CD4-positive, alpha-beta T cell (primary cell): ENCODE results near the gene RPP40. TPM values are rescaled to one million over a fixed set of nuclear protein-coding genes. Genes with fewer than 3 reads are reported as not detected.

Experiments
- ATAC-seq: fragments of 200-7000 bp; cut with Tn5 transposase; one replicate; pipeline ENCODE4 v1.10.0; 2022; ENCODE audit warnings: mild to moderate bottlenecking; ENCODE audit not compliant: poor library complexity
- CTCF ChIA-PET: fragments of 350-600 bp; sonication (Branson Sonifier 250); formaldehyde crosslinking; loops from one replicate; lab custom pipeline; 2021; ENCODE audit warnings: antibody characterized with exemption, inconsistent platforms; lab: Charles Lee
- POLR2A ChIA-PET: fragments of 350-600 bp; sonication (Branson Sonifier 250); formaldehyde crosslinking; loops from one replicate; lab custom pipeline; 2021; ENCODE audit warnings: antibody characterized with exemption, inconsistent platforms; lab: Charles Lee
- DNase-seq, 14 experiments: peaks; one replicate each; pipeline ENCODE4 v3.0.0-alpha.2; 2013 to 2020; ENCODE audit warnings: mixed read lengths in 2 of 14
- H3K27ac ChIP-seq, 2 donors: one replicate each; pipeline versions ENCODE4 v1.5.1 to v1.7.0; 2013; ENCODE audit warnings: low read length in 2 of 2, low read depth in 1 of 2, mild to moderate bottlenecking in 1 of 2
- H3K27me3 ChIP-seq, 2 experiments: 1 replicate in 1 of 2; 2 replicates in 1 of 2; pipeline versions ENCODE4 v1.6.1 to v1.7.0; 2013; ENCODE audit warnings: low read length in 2 of 2, control low read depth in 1 of 2, mild to moderate bottlenecking in 1 of 2, moderate library complexity in 1 of 2; ENCODE audit not compliant: insufficient read depth in 2 of 2, control insufficient read depth in 1 of 2
- H3K36me3 ChIP-seq: one replicate; pipeline ENCODE4 v1.6.1; 2013; ENCODE audit warnings: low read length, control low read depth; ENCODE audit not compliant: insufficient read depth
- H3K4me1 ChIP-seq: one replicate; pipeline ENCODE4 v1.6.1; 2013; ENCODE audit warnings: low read length, control low read depth; ENCODE audit not compliant: insufficient read depth
- H3K4me3 ChIP-seq: one replicate; pipeline ENCODE4 v1.5.1; 2013; ENCODE audit warnings: mild to moderate bottlenecking, low read length, moderate library complexity
- H3K9me3 ChIP-seq, 2 experiments: 1 replicate in 1 of 2; 2 replicates in 1 of 2; pipeline versions ENCODE4 v1.6.1 to v1.7.0; 2013; ENCODE audit warnings: low read length in 2 of 2, mild to moderate bottlenecking in 2 of 2, control low read depth in 1 of 2, moderate library complexity in 1 of 2; ENCODE audit not compliant: control insufficient read depth in 1 of 2, insufficient read depth in 1 of 2
- H3K27ac Mint-ChIP-seq: one replicate; pipeline ENCODE4 v1.8.0; 2020; ENCODE audit warnings: mixed read lengths
- H3K27me3 Mint-ChIP-seq: one replicate; pipeline ENCODE4 v1.8.0; 2021; ENCODE audit warnings: mixed read lengths
- H3K36me3 Mint-ChIP-seq: one replicate; pipeline ENCODE4 v1.8.0; 2021; ENCODE audit warnings: low read depth, mixed read lengths
- H3K4me1 Mint-ChIP-seq: one replicate; pipeline ENCODE4 v1.8.0; 2021; ENCODE audit warnings: low read depth, mixed read lengths
- H3K4me3 Mint-ChIP-seq: one replicate; pipeline ENCODE4 v1.8.0; 2020; ENCODE audit warnings: mild to moderate bottlenecking, mixed read lengths
- H3K9me3 Mint-ChIP-seq: one replicate; pipeline ENCODE4 v1.8.0; 2020; ENCODE audit warnings: mixed read lengths
- CTCF ChIP-seq: fragments of 200-600 bp; IDR thresholded peaks from one replicate; pipeline ENCODE4 v1.8.0; 2022; ENCODE audit warnings: antibody characterized with exemption, mild to moderate bottlenecking
- intact Hi-C, 2 experiments: fragments of 100-400 bp; cut with DNase I in 1 of 2; cut with micrococcal nuclease in 1 of 2; formaldehyde crosslinking; loops; one replicate each; pipeline versions ENCODE4 v1.15.1 to v1.9.0; 2023 to 2025; cut with DNase I, micrococcal nuclease
- total RNA-seq, 174 experiments: library from RNA in 2 of 174; stranded (reverse) in 2 of 174; gene quantifications; one replicate each; pipeline ENCODE4 v1.2.3 and lab custom pipeline; 2021 to 2026

The RPP40 gene
- total RNA-seq, 2 experiments from 2014 or later = 0.36 to 0.69 TPM

GRCh38 chr6:5050009-5050408, 46.2 kb upstream of the RPP40 start:
- H3K4me1 Mint-ChIP-seq = no peaks in the 10 kb centered on the region
- H3K9me3 ChIP-seq = peaks cover 14 to 17% of the 10 kb centered on the region in 2 experiments
- H3K27ac Mint-ChIP-seq = no peak overlapping the region
- DNase-seq (no peak), ATAC-seq (no peak)
- H3K36me3 Mint-ChIP-seq = peaks cover 32% of the 10 kb centered on the region
- H3K9me3 Mint-ChIP-seq = peaks cover 13% of the 10 kb centered on the region
- no peak overlapping the region for H3K4me3 ChIP-seq
- no peaks in the 10 kb centered on the region for H3K4me1 ChIP-seq
- no peaks in the 10 kb centered on the region for H3K27me3 Mint-ChIP-seq
- H3K27ac ChIP-seq = no peak overlapping the region
- H3K4me3 Mint-ChIP-seq = no peak overlapping the region
- intact Hi-C loops = no loop called here
- H3K27me3 ChIP-seq = no peaks in the 10 kb centered on the region
- ChIA-PET POLR2A (no interaction called here), CTCF (interaction anchor here (0.6 kb wide), 1 partner anchor 28 kb away, joined by 3 read pairs; no protein-coding TSS in a partner anchor)
- no peak for TF ChIP-seq CTCF
- H3K36me3 ChIP-seq = no peaks in the 10 kb centered on the region

GRCh38 chr6:5046430-5046829, 42.6 kb upstream of the RPP40 start:
- no peak overlapping the region for H3K4me3 Mint-ChIP-seq
- no peak overlapping the region for H3K27ac Mint-ChIP-seq
- Histone ChIP-seq H3K36me3 (no peaks in the 10 kb centered on the region), H3K27me3 (no peaks in the 10 kb centered on the region), H3K9me3 (peaks cover 14 to 17% of the 10 kb centered on the region in 2 experiments), H3K27ac (no peak overlapping the region), H3K4me1 (no peaks in the 10 kb centered on the region), H3K4me3 (no peak overlapping the region)
- H3K4me1 Mint-ChIP-seq = no peaks in the 10 kb centered on the region
- no peaks in the 10 kb centered on the region for H3K27me3 Mint-ChIP-seq
- intact Hi-C loops = no loop called here
- ChIA-PET CTCF (no interaction called here), POLR2A (no interaction called here)
- DNase-seq (no peak), ATAC-seq (no peak)
- peaks cover 55% of the 10 kb centered on the region for H3K36me3 Mint-ChIP-seq
- peaks cover 13% of the 10 kb centered on the region for H3K9me3 Mint-ChIP-seq
- no peak for TF ChIP-seq CTCF

- TF ChIP-seq CTCF = no peak
- Mint-ChIP-seq H3K9me3 (peaks cover 7% of the 10 kb centered on the region), H3K4me3 (no peak overlapping the region), H3K27ac (no peak overlapping the region), H3K4me1 (no peaks in the 10 kb centered on the region), H3K27me3 (no peaks in the 10 kb centered on the region), H3K36me3 (peaks cover 47% of the 10 kb centered on the region)
- peaks cover 7 to 14% of the 10 kb centered on the region in 2 experiments for H3K9me3 ChIP-seq
- DNase-seq (no peak), ATAC-seq (no peak)
- H3K4me1 ChIP-seq = no peaks in the 10 kb centered on the region
- H3K27ac ChIP-seq = no peak overlapping the region
- no peaks in the 10 kb centered on the region for H3K27me3 ChIP-seq
- no peaks in the 10 kb centered on the region for H3K36me3 ChIP-seq
- POLR2A ChIA-PET = no interaction called here
- intact Hi-C loops = no loop called here
- no peak overlapping the region for H3K4me3 ChIP-seq
- CTCF ChIA-PET = no interaction called here
Observed at GRCh38 chr6:5045416-5045815, 41.6 kb upstream of the RPP40 start.
